GM23248 (cell line): ENCODE measurements around the gene PPP1R1A.

Experiments used
- EZH2 ChIP-seq: fragments of 200-600 bp; sonication (generic); IDR thresholded peaks from 2 replicates; pipeline ENCODE4 v1.6.1; 2018; ENCODE audit warnings: antibody characterized with exemption, mild to moderate bottlenecking; ENCODE audit not compliant: insufficient read depth, poor library complexity, severe bottlenecking
- EZH2phosphoT487 ChIP-seq: fragments of 200-600 bp; sonication (generic); IDR thresholded peaks from 2 replicates; pipeline ENCODE4 v1.6.1; 2018; ENCODE audit warnings: antibody characterized with exemption, moderate library complexity, mild to moderate bottlenecking, low read depth; ENCODE audit not compliant: insufficient read depth

DNA sequence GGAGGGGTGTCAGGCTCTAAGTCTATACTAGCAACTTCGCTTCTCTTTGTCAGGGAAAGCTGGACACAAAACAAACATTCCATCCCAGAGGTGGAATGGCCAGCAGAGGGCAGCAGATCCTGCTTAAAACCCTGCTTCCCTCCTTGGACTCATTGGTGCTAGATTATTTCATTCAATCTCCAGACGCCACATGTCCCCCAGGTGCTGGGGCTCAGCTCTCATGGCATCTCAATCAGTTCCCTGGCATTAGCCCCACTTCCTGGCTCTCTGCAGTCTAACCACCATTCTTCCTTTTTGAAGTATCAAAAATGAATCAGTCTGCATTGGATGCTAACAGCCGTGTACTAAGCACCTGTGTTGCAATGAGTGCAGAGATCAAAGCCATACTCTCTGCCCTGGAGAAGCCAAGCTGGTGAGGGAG, 8.1 kb upstream of the PPP1R1A start:
- TF ChIP-seq EZH2 (no peak), EZH2phosphoT487 (no peak)
